Ramos (cell line): ENCODE results near the gene CPLX3.

Experiments
- in situ Hi-C: fragments of 300-500 bp; cut with MboI; formaldehyde crosslinking; loops from one replicate; pipeline ENCODE4 v1.14.3; 2022; ENCODE audit warnings: low sequenced_read_pairs; ENCODE audit not compliant: unreplicated experiment

Gene CPLX3

GRCh38 chr15:74840851-74841775, 14.7 kb downstream of the CPLX3 start:
- in situ Hi-C loops, result no loop called here

GRCh38 chr15:74841891-74842373, 15.5 kb downstream of the CPLX3 start:
- in situ Hi-C loops, result no loop called here

- in situ Hi-C loops, result no loop called here
Observed at GRCh38 chr15:74842581-74843444, 16.4 kb downstream of the CPLX3 start, which contains the start of gene ULK3. Gene ULK3 (minus strand): TSS chr15:74843156. CDS start chr15:74843105, 51 bp downstream.

DNA sequence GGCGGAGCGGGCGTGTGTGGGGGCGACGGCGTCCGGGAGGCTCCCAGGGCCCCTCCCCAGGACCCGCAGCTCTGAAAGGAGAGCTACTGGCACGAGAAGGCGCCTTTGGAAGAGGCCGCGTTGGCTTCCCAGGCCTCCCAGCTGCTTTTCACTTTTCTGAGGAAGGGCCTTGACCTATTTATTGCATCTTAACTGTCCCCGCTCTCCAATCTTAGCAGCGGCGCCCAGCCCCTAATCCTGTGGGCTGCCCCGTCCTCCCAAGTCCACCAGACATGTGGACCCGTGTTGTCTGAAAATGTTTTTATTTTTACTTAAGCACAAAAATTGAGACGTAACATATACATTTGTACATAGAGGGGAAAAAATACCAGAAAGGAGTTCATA, 17.0 kb downstream of the CPLX3 start:
- in situ Hi-C loops, result no loop called here

DNA sequence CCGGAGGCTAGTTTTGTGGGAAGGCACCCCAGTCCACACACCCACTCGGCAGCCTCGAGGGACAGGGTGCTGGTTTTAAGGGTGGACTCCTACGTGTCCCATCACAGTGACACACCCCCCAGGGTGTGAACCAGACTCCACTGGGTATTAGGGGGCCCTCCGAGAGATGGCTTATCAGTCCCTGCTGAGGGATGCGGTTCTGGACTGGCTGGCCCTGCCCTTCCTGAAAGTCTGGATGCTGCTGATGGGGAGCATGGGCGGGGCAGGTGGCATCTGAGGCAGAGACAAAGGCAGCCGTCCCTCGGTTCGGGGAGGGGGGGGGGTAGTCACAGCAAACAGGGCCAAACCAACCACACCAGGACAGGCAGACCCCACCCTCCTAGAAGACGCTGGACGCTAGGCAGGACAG, 17.5 kb downstream of the CPLX3 start:
- in situ Hi-C loops, result no loop called here

GRCh38 chr15:74844319-74845207, 18.1 kb downstream of the CPLX3 start:
- in situ Hi-C loops, result no loop called here

GRCh38 chr15:74845208-74845568, 18.8 kb downstream of the CPLX3 start:
- in situ Hi-C loops, result no loop called here

- in situ Hi-C loops, result no loop called here
Observed at GRCh38 chr15:74845581-74845980, 19.2 kb downstream of the CPLX3 start.

DNA sequence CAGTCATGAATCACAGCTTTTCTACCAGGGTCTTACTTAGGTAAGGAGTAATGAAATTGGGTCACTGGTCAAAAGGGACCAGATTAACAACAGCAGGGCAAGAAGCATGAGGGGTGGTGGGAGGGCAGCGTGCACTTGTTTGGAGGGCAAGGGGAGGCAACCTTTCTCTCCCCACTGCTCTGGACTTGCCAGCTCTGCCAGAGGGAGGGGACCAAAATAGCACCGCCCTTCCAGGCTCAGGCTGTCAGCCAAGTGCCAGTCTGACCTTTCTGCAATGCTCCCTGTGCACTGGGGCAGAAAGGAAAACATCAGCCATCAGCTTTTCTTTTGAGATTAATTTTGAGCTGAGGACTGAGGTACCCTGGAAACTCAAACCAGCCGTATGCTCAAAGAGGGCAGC, 21.0 kb downstream of the CPLX3 start:
- in situ Hi-C loops, result no loop called here

DNA sequence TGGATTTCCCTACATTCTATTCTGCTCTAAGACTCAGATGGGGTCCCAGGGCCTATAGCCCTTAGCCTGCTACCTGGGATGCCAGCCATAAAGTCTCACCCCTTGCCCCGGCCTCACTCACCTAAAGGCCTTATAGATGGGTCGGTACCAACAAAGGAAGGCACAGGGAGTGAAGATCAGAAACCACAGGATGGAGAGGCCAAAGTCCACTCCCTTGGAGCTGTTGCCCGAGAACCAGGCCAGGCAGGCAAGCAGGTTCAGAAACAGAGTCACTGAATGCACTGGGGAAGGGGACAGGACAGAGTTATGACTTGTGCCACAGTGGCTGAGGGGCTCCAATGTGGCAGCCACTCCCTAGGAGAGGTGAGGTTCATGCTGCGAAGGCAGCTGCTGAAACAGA, 24.0 kb downstream of the CPLX3 start:
- in situ Hi-C loops, result no loop called here

GRCh38 chr15:74851960-74852359, 25.5 kb downstream of the CPLX3 start:
- in situ Hi-C loops, result no loop called here

DNA sequence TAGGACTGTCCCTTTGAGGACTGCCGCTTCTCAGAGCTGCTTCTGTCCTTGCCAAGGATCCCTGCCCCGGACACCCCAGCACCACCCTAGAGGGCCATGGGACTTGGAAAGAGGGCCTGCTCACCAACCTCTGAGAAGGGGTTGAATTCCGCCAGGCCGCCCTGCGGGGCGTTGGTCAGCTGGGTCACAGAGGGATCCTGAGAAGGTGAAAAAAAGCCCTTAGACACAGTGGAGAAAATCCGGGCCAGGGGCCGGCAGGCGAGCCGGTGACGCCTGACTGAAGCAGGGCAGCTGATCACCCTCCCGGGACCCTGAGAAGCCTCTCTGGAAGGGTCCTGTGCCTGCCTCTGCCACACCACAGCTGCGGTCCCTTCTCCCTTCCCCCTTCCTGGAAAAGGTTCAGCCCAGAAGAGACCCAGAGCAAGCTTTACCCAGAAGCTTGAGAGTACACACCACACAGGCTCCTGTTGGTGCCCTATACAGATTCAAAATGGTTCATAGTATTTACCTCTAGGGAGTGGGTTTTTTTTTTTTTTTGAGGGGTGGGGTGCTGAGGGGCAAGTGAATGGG, 28.1 kb downstream of the CPLX3 start:
- in situ Hi-C loops, result no loop called here

GRCh38 chr15:74855857-74856256, 29.4 kb downstream of the CPLX3 start:
- in situ Hi-C loops, result no loop called here

GRCh38 chr15:74856537-74856936, 30.1 kb downstream of the CPLX3 start:
- in situ Hi-C loops, result no loop called here

- in situ Hi-C loops, result no loop called here
Observed at GRCh38 chr15:74857082-74857655, 30.7 kb downstream of the CPLX3 start.

DNA sequence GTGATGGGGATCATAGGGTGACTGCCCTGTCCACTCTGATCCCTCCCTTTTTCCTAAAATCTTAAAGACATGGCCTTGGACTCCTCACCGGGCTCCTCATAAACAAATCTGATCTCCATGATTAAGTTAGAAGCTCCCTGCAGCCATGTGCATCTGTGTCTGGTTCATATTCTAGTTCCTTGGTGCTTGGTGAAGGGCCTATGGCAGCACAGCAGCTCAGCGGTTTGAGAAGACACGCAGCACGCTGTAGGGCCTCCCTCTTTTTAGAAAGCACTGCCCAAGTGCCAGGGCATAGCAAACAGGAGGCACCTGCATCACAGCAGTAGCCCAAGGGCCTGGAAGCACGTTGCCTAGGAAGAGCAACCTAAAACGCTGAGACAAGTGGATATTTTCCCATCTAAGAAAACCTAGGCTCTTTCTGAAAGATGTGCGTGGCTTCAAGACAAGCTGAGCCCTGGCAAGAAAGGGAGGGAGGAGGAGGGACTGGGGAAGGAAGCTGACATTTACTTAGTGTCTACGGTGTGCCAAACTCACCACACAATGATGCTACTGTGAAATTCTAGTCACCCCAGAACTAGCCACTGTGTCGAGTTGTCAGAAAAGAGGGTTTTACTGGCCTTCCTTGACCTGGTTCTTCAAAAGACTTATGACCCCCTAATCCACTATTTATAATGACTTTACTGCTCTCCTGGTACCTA, 31.4 kb downstream of the CPLX3 start:
- in situ Hi-C loops, result no loop called here

DNA sequence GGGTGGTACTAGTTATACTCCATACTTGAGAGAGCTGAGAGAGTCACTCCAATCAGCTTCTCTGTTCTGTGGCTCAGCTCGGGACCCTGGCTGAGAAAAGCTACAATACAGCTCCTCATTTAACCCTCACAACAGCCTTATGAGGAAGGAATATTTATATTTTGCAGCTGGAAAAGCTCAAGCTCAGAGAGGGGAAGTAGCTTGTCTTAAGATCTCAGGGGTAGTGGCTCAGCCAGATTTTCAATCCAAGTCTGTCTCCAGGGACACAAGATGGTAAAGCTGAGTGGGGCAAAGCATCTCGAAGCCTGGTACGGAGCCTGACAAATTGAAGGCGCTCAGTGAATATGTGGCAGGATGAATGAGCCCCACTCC, 31.9 kb downstream of the CPLX3 start:
- in situ Hi-C loops, result no loop called here

DNA sequence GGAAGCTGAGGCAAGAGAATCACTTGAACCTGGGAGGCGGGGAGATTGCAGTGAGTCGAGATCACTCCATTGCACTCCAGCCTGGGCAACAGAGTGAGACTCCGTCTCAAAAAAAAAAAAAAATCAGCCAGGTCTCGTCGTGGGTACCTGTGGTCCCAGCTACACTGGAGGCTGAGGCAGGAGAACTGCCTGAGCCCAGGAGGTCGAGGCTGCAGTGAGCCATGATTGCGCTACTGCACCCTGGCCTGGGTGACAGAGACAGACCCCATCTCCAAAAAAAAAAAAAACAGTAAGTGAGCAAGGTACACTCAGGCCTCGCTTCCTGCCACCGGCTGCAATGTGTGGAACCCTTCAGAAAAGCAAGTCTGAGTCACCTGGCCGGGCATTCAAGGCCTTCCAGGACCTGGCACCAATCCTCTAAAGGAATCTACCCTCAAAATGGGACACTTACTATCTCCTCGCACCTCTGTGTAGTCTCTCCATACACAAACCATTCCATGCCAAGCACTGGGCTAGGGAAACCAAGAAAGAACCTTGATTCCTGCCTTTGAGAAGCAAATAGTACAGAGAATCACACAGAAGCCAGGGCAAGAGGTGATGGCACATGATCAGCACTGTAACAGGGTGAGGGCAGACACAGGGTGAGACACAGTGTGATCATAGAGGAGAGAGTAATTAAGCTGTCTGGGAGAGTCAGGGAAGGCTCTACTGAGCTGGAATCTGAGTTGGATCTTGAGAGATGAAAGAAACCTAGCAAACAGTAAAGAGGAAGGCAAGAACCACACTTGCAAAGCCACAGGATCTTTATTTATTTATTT, 37.0 kb downstream of the CPLX3 start:
- in situ Hi-C loops, result no loop called here
